ENCODE results near the gene ZCCHC17.

ZCCHC17 gene

DNA sequence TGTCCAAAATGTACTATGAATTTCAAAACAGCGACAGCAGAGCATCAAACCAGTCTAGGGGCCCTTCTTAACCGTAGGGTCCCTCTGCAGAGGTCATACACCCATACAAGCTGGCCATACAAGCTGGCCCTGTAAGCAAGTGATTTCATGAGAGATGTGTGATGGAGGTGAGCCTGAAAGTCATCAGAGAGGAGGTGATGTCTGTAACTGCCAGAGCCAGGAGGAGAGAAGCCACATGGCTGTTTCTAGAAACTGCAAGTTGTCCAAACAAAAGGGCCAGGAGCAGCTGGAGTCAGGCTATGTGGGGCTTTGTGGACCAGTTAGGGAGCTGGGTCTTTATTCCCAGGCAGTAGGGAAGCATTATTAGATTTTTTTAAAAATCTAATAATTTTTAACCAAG, 101.4 kb downstream of the ZCCHC17 start:
- no peaks in the 10 kb centered on the region for H3K36me3 ChIP-seq
- no peak overlapping the region for H3K27ac ChIP-seq
- no peaks in the 10 kb centered on the region for H3K27me3 ChIP-seq (ENCODE audit: insufficient read depth, low read depth, severe bottlenecking)
- no peaks in the 10 kb centered on the region for H3K9me3 ChIP-seq (ENCODE audit: severe bottlenecking)
- no peak overlapping the region for H3K4me3 ChIP-seq (ENCODE audit: low read depth, low read length)
- TF ChIP-seq, protein P1, sequence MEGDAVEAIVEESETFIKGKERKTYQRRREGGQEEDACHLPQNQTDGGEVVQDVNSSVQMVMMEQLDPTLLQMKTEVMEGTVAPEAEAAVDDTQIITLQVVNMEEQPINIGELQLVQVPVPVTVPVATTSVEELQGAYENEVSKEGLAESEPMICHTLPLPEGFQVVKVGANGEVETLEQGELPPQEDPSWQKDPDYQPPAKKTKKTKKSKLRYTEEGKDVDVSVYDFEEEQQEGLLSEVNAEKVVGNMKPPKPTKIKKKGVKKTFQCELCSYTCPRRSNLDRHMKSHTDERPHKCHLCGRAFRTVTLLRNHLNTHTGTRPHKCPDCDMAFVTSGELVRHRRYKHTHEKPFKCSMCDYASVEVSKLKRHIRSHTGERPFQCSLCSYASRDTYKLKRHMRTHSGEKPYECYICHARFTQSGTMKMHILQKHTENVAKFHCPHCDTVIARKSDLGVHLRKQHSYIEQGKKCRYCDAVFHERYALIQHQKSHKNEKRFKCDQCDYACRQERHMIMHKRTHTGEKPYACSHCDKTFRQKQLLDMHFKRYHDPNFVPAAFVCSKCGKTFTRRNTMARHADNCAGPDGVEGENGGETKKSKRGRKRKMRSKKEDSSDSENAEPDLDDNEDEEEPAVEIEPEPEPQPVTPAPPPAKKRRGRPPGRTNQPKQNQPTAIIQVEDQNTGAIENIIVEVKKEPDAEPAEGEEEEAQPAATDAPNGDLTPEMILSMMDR (IDR thresholded peaks at IDR 0.05; ENCODE audit: low read depth, low read length), result no peak
- DNase-seq, result no peak

DNA sequence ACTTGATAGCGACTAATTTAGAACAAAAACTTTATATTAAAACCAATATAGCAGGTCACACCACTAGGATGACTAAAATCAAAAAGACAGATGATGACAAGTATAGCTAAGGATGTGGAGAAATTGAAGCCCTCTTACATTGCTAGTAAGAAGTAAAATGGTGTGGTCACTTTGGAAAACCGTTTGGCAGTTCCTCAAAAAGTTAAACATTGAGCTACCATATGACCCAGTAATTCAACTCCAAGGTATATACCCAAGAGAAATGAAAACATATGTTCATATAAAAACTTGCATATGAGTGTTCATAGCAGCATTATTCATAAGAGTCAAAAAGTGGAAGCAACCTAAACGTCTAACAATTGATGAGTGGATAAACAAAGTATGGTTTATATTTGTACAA, 103.1 kb downstream of the ZCCHC17 start:
- H3K27ac ChIP-seq, result no peak overlapping the region
- DNase-seq, result no peak
- no peaks in the 10 kb centered on the region for H3K9me3 ChIP-seq (ENCODE audit: severe bottlenecking)
- H3K27me3 ChIP-seq (ENCODE audit: insufficient read depth, low read depth, severe bottlenecking), result no peaks in the 10 kb centered on the region
- TF ChIP-seq, protein P1 (IDR thresholded peaks at IDR 0.05; ENCODE audit: low read depth, low read length), result no peak
- H3K4me3 ChIP-seq (ENCODE audit: low read depth, low read length), result no peak overlapping the region
- H3K36me3 ChIP-seq, result no peaks in the 10 kb centered on the region

DNA sequence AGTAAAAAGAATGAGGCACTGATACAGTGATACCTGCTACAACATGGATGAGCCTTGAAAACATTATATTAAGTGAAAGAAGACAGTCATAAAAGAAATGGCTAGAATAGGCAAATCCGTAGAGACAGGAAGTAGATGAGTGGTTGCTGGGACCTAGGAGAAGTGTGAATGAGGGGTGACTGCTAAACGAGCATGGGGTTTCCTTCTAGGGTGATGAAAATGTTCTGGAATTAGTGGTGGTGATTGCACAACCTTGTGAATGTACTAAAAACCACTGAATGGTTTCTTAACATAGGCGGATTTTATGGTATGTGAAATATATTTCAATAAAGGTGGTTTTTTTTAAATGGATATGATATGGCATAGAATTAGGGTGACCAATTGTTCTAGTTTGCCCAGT, 103.6 kb downstream of the ZCCHC17 start:
- H3K27me3 ChIP-seq (ENCODE audit: insufficient read depth, low read depth, severe bottlenecking), result no peaks in the 10 kb centered on the region
- H3K9me3 ChIP-seq (ENCODE audit: severe bottlenecking), result no peaks in the 10 kb centered on the region
- H3K27ac ChIP-seq, result no peak overlapping the region
- no peaks in the 10 kb centered on the region for H3K36me3 ChIP-seq
- TF ChIP-seq, protein P1 (IDR thresholded peaks at IDR 0.05; ENCODE audit: low read depth, low read length), result no peak
- no peak overlapping the region for H3K4me3 ChIP-seq (ENCODE audit: low read depth, low read length)
- no peak for DNase-seq

DNA sequence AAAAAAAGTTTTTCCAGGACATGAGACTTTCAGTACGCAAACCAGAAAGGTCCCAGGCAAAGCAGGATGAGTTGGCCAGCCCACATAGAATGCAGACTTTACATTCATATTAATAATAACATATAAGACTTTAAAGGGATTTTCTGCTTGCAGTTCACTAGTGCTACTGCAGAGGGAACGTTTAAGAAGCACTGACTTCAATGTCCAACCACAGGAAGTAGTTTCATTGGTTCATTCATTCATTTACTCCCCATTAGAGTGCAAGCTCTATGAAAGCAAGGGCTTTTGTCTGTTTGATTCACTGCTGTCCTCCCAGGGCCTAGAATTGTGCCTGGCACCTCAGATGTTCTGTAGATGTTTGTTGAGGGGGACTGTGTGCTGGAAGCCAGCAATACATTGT, 104.4 kb downstream of the ZCCHC17 start:
- DNase-seq, result no peak
- Histone ChIP-seq H3K9me3 (ENCODE audit: severe bottlenecking) (no peaks in the 10 kb centered on the region), H3K36me3 (no peaks in the 10 kb centered on the region), H3K27ac (no peak overlapping the region), H3K4me3 (ENCODE audit: low read depth, low read length) (no peak overlapping the region), H3K27me3 (ENCODE audit: insufficient read depth, low read depth, severe bottlenecking) (no peaks in the 10 kb centered on the region)
- TF ChIP-seq, protein P1 (IDR thresholded peaks at IDR 0.05; ENCODE audit: low read depth, low read length), result no peak

DNA sequence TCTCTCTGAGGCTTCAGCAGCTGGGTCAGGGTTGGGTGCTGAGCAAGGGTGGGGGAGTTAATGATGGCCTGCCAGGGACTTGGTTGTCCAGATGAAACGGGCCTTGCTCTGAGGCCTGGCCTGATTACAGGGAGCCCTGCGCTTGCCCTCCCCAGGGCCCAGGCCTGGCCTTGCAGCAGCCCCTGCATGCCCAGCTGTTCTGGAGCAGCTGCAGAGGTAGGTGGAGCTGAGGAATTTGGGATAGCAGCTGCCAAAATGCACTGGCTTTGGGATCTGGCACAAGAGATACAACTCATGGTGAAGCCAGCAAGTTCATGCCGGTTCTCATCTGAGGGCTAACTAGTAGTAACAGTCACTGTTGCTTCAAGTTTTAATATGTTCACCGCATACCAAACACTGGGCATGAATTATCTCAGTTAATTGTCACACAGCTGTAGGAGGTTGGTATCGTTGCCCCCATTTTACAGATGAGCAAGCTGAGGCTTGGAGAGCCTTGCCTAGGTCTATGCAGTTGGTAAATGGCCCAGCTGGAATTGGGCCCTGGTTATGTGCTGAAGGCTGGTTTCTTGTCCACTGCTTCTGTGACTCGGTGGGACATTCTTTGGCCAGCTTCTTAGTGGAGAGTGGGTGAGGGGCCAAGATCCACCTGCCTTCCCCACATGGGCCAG, 108.9 kb downstream of the ZCCHC17 start:
- H3K27ac ChIP-seq, result no peak overlapping the region
- no peaks in the 10 kb centered on the region for H3K36me3 ChIP-seq
- H3K9me3 ChIP-seq (ENCODE audit: severe bottlenecking), result no peaks in the 10 kb centered on the region
- no peak for DNase-seq
- no peak overlapping the region for H3K4me3 ChIP-seq (ENCODE audit: low read depth, low read length)
- TF ChIP-seq, protein P1 (IDR thresholded peaks at IDR 0.05; ENCODE audit: low read depth, low read length), result no peak
- H3K27me3 ChIP-seq (ENCODE audit: insufficient read depth, low read depth, severe bottlenecking), result no peaks in the 10 kb centered on the region

DNA sequence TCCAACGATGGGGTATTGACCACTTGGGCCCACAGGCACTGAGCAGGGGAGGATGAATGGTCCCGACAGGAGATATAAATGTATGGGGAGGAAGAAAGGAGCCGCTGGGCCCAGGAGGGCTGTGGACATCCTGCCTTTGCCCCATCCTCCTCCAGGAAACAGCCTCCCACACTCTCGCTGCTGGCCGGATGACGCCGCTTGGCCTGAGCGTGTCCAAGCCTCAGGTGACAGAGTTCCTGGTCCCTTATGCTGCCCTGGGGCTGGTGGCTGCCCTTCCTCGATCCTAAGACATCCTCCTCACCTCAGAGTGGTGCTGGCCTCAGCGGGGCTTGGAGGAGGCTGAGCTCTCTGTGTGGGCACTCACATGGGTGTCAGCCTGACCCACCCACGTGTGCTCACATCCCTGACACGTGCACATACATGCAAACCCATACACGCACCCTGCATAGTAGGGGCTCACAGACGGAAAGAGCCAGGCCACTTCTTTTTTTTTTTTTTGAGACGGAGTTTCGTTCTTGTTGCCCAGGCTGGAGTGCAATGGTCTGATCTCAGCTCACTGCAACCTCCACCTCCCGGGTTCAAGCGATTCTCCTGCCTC, 110.3 kb downstream of the ZCCHC17 start:
- Histone ChIP-seq H3K27me3 (ENCODE audit: insufficient read depth, low read depth, severe bottlenecking) (no peaks in the 10 kb centered on the region), H3K27ac (no peak overlapping the region), H3K9me3 (ENCODE audit: severe bottlenecking) (no peaks in the 10 kb centered on the region), H3K4me3 (ENCODE audit: low read depth, low read length) (no peak overlapping the region), H3K36me3 (no peaks in the 10 kb centered on the region)
- TF ChIP-seq, protein P1 (IDR thresholded peaks at IDR 0.05; ENCODE audit: low read depth, low read length), result no peak
- DNase-seq, result no peak

All from WERI-Rb-1 (cell line).